GM23338 (cell line): ENCODE results near the gene CDNF. TPM values are rescaled to one million over a fixed set of nuclear protein-coding genes. Genes with fewer than 3 reads are reported as not detected.
"Not testable (repeated sequence)": the region's sequence is repeated elsewhere in the genome, so short reads cannot be mapped to it uniquely, and the experiment has no call there.

Experiments
- ATAC-seq: fragments of 200-7000 bp; cut with Tn5 transposase; 3 replicates; pipeline ENCODE4 v1.9.1; 2020
- DNase-seq: peaks from one replicate; pipeline ENCODE4 v3.0.0-alpha.2; 2015; ENCODE audit warnings: low spot score
- H2AFZ ChIP-seq: fragments of 200-600 bp; sonication (generic); 2 replicates; pipeline ENCODE4 v1.8.0; 2016; ENCODE audit warnings: antibody characterized with exemption, mild to moderate bottlenecking, moderate library complexity
- H3F3A ChIP-seq: fragments of 200-600 bp; sonication (generic); replicated peaks from 2 replicates; pipeline ENCODE4 v1.8.0; 2017; ENCODE audit warnings: antibody characterized with exemption, mixed run types, low read depth
- H3K27ac ChIP-seq: fragments of 200-600 bp; sonication (generic); 2 replicates; pipeline ENCODE4 v1.6.1; 2016; ENCODE audit warnings: low read depth
- H3K27me3 ChIP-seq: fragments of 200-600 bp; sonication (generic); 2 replicates; pipeline ENCODE4 v1.8.0; 2016; ENCODE audit warnings: mild to moderate bottlenecking, mixed run types, moderate library complexity; ENCODE audit not compliant: insufficient read depth
- H3K36me3 ChIP-seq: fragments of 200-600 bp; sonication (generic); 2 replicates; pipeline ENCODE4 v1.8.0; 2016; ENCODE audit warnings: mild to moderate bottlenecking; ENCODE audit not compliant: insufficient read depth
- H3K4me1 ChIP-seq: fragments of 200-600 bp; sonication (generic); 2 replicates; pipeline ENCODE4 v1.8.0; 2016; ENCODE audit warnings: mild to moderate bottlenecking, moderate library complexity; ENCODE audit not compliant: insufficient read depth
- H3K4me2 ChIP-seq: fragments of 200-600 bp; sonication (generic); 2 replicates; pipeline ENCODE4 v1.7.1; 2017; ENCODE audit warnings: mixed run types
- H3K4me3 ChIP-seq: fragments of 200-600 bp; sonication (generic); 2 replicates; pipeline ENCODE4 v1.6.1; 2016; ENCODE audit warnings: mixed run types
- H3K79me2 ChIP-seq: fragments of 200-600 bp; sonication (generic); replicated peaks from 2 replicates; pipeline ENCODE4 v1.8.0; 2017; ENCODE audit warnings: mild to moderate bottlenecking; ENCODE audit not compliant: insufficient read depth
- H3K9me2 ChIP-seq: fragments of 200-600 bp; sonication (generic); 2 replicates; pipeline ENCODE4 v1.8.0; 2017; ENCODE audit not compliant: insufficient read depth
- H4K20me1 ChIP-seq: fragments of 200-600 bp; sonication (generic); replicated peaks from 2 replicates; pipeline ENCODE4 v1.8.0; 2017; ENCODE audit warnings: mild to moderate bottlenecking; ENCODE audit not compliant: insufficient read depth
- H3K27ac Mint-ChIP-seq: 2 replicates; pipeline ENCODE4 v1.8.0; 2020; ENCODE audit warnings: inconsistent platforms, mild to moderate bottlenecking, moderate library complexity, mixed read lengths
- H3K27me3 Mint-ChIP-seq: 3 replicates; pipeline ENCODE4 v1.8.0; 2022; ENCODE audit warnings: low read depth, mild to moderate bottlenecking, moderate library complexity, mixed read lengths, inconsistent platforms; ENCODE audit not compliant: insufficient read depth, poor library complexity
- H3K36me3 Mint-ChIP-seq: 3 replicates; pipeline ENCODE4 v1.8.0; 2021; ENCODE audit warnings: low read depth, mild to moderate bottlenecking, inconsistent platforms, moderate library complexity, mixed read lengths
- H3K4me1 Mint-ChIP-seq: 3 replicates; pipeline ENCODE4 v1.8.0; 2020; ENCODE audit warnings: mild to moderate bottlenecking, inconsistent platforms, mixed read lengths
- H3K4me3 Mint-ChIP-seq: 3 replicates; pipeline ENCODE4 v1.8.0; 2021; ENCODE audit warnings: moderate library complexity, mild to moderate bottlenecking, inconsistent platforms, mixed read lengths
- H3K9me3 Mint-ChIP-seq: 3 replicates; pipeline ENCODE4 v1.8.0; 2020; ENCODE audit warnings: moderate library complexity, mild to moderate bottlenecking, inconsistent platforms, mixed read lengths
- CREB1 ChIP-seq: fragments of 250-450 bp; sonication (Bioruptor Pico); IDR thresholded peaks from 2 replicates; pipeline ENCODE4 v1.5.0; 2020; ENCODE audit warnings: low read depth, mild to moderate bottlenecking, moderate library complexity
- EZH2 ChIP-seq: fragments of 200-600 bp; sonication (generic); IDR thresholded peaks from one replicate; pipeline ENCODE4 v1.8.0; 2017; ENCODE audit warnings: antibody characterized with exemption, mild to moderate bottlenecking, low read depth; ENCODE audit not compliant: unreplicated experiment
- EZH2phosphoT487 ChIP-seq: fragments of 200-600 bp; sonication (generic); IDR thresholded peaks from one replicate; pipeline ENCODE4 v1.8.1; 2018; ENCODE audit warnings: antibody characterized with exemption; ENCODE audit not compliant: unreplicated experiment
- JUNB ChIP-seq: IDR thresholded peaks from one replicate; pipeline ENCODE4 v1.6.1; 2016; ENCODE audit warnings: antibody characterized with exemption; ENCODE audit not compliant: unreplicated experiment
- NANOG ChIP-seq: IDR thresholded peaks from 2 replicates; pipeline ENCODE4 v1.6.1; 2016; ENCODE audit warnings: antibody characterized with exemption, borderline replicate concordance
- REST ChIP-seq: IDR thresholded peaks from one replicate; pipeline ENCODE4 v1.6.1; 2018; ENCODE audit warnings: antibody characterized with exemption; ENCODE audit not compliant: unreplicated experiment
- STAT1 ChIP-seq: IDR thresholded peaks from one replicate; pipeline ENCODE4 v1.6.1; 2016; ENCODE audit warnings: antibody characterized with exemption; ENCODE audit not compliant: unreplicated experiment
- ZNF114 ChIP-seq: fragments of 250-450 bp; sonication (Bioruptor Pico); IDR thresholded peaks from 2 replicates; pipeline ENCODE4 v1.5.0; 2020; ENCODE audit warnings: mild to moderate bottlenecking, moderate library complexity
- ZNF331 ChIP-seq: fragments of 250-450 bp; sonication (Bioruptor Pico); IDR thresholded peaks from 2 replicates; pipeline ENCODE4 v1.5.0; 2020; ENCODE audit warnings: low read depth, mild to moderate bottlenecking, moderate library complexity
- polyA plus RNA-seq: library from polyadenylated mRNA; unstranded; fragments of >200 nt; fragmentation: Nextera tagmentation; extraction: Ambion mirVana; gene quantifications from 2 replicates; pipeline ENCODE4 v1.2.1, GENCODE V29; 2016
- total RNA-seq: library from RNA; depleted of rRNA; stranded (reverse); fragments of >200 nt; shearing (Covaris generic); gene quantifications from 2 replicates; pipeline ENCODE4 v1.2.3, GENCODE V29; 2014
- TF ChIP-seq, protein P1 (sequence below): IDR thresholded peaks from 2 replicates; pipeline ENCODE4 v1.6.1; 2016; ENCODE audit warnings: antibody characterized with exemption

CDNF gene
- total and polyA plus RNA-seq, 2 experiments from 2014 or later: 0.26 to 1.1 TPM

DNA sequence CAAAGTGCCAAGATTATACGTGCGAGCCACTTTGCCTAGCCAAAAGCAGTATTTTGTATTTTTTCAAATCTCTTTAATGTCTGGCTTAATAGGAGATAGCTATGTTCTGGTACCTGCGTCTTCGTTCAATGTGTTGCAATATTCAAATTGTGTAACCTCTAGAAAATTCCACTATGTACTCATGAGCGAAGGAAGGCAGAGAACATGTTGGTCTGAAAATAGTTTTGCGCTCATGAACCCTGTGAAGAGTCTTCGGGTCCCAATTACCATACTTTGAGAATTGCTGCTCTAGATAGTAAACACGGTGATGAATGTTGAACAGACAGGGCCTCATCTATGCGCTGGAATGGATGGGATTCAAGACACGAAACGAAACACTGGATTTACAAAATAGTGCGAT lies 38.1 kb upstream of the CDNF start:
- DNase-seq (no peak), ATAC-seq (no peak)
- H3K4me3 ChIP-seq: no peak overlapping the region
- H2AFZ ChIP-seq: no peak overlapping the region
- Mint-ChIP-seq H3K4me1 (peaks cover 23% of the 10 kb centered on the region), H3K27ac (no peak overlapping the region), H3K27me3 (peaks cover 5% of the 10 kb centered on the region), H3K9me3 (no peaks in the 10 kb centered on the region), H3K4me3 (peak overlapping the region; percentile 96; the same call in 2 of the 3 replicates), H3K36me3 (peaks cover 3% of the 10 kb centered on the region; the same call in 2 of the 3 replicates)
- no peak overlapping the region for H3K27ac ChIP-seq
- TF ChIP-seq EZH2phosphoT487: no peak
- no peak for TF ChIP-seq JUNB
- TF ChIP-seq EZH2: no peak
- TF ChIP-seq CREB1 (CRISPR knock-in tag): no peak
- no peak for TF ChIP-seq REST
- no peaks in the 10 kb centered on the region for H3F3A ChIP-seq
- peak overlapping the region; percentile 93; the same call in 1 of the 2 replicates for H3K4me2 ChIP-seq
- H3K9me2 ChIP-seq: no peaks in the 10 kb centered on the region
- H3K27me3 ChIP-seq: no peaks in the 10 kb centered on the region
- H3K79me2 ChIP-seq: peaks cover 31% of the 10 kb centered on the region
- H3K36me3 ChIP-seq: no peaks in the 10 kb centered on the region
- peaks cover 27% of the 10 kb centered on the region for H3K4me1 ChIP-seq
- H4K20me1 ChIP-seq: no peaks in the 10 kb centered on the region; the same call in 1 of the 2 replicates

DNA sequence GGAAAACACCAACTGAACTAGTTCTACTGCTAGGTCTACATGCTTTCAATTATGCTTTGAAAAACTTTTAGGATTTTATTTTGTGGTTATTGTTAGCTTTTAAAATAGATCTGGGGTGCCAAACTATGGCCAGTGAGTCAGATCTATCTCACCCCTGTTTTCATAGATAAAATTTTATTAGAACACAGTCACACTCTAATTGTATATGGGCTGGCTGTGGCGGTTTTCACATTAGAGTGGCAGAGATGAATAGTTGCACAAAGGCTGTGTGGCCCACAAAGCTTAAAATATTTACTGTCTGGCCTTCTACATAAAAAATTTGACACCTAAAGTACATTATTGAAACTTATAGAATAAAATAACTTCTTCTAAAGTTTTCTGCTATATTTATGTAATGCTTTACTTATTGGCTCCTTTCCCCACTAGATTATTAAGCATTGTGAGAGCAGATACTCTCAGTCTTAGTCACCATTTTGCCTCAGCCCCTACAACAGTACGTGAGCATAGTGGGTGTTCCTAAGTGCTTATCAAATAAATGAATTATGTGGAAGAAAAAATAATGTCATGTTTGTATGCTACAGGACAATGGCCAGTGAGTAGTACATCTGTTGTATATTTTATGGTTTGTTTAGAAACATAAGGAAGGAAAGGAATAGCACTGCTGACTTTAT lies 35.4 kb upstream of the CDNF start:
- H3K4me2 ChIP-seq: no peak overlapping the region
- H3K27me3 ChIP-seq: no peaks in the 10 kb centered on the region
- H3F3A ChIP-seq: no peaks in the 10 kb centered on the region
- DNase-seq (no peak), ATAC-seq (no peak)
- peaks cover 18% of the 10 kb centered on the region for H3K4me1 ChIP-seq
- TF ChIP-seq, protein P1, sequence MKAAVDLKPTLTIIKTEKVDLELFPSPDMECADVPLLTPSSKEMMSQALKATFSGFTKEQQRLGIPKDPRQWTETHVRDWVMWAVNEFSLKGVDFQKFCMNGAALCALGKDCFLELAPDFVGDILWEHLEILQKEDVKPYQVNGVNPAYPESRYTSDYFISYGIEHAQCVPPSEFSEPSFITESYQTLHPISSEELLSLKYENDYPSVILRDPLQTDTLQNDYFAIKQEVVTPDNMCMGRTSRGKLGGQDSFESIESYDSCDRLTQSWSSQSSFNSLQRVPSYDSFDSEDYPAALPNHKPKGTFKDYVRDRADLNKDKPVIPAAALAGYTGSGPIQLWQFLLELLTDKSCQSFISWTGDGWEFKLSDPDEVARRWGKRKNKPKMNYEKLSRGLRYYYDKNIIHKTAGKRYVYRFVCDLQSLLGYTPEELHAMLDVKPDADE: no peak
- no peak for TF ChIP-seq EZH2phosphoT487
- no peak for TF ChIP-seq STAT1
- TF ChIP-seq REST: no peak
- no peak for TF ChIP-seq JUNB
- TF ChIP-seq ZNF331 (CRISPR knock-in tag): no peak
- TF ChIP-seq ZNF114 (CRISPR knock-in tag): no peak
- TF ChIP-seq NANOG: no peak
- H3K27ac Mint-ChIP-seq: no peak overlapping the region
- no peaks in the 10 kb centered on the region for H3K9me2 ChIP-seq
- peaks cover 14% of the 10 kb centered on the region for H3K36me3 ChIP-seq
- peaks cover 24% of the 10 kb centered on the region for H3K36me3 Mint-ChIP-seq
- no peak overlapping the region for H3K4me3 ChIP-seq
- H2AFZ ChIP-seq: no peak overlapping the region
- H3K27me3 Mint-ChIP-seq: no peaks in the 10 kb centered on the region
- no peak overlapping the region for H3K4me3 Mint-ChIP-seq
- H4K20me1 ChIP-seq: no peaks in the 10 kb centered on the region; the same call in 1 of the 2 replicates
- H3K27ac ChIP-seq: no peak overlapping the region
- peaks cover 15% of the 10 kb centered on the region for H3K4me1 Mint-ChIP-seq
- peaks cover 10% of the 10 kb centered on the region for H3K79me2 ChIP-seq
- H3K9me3 Mint-ChIP-seq: no peaks in the 10 kb centered on the region

DNA sequence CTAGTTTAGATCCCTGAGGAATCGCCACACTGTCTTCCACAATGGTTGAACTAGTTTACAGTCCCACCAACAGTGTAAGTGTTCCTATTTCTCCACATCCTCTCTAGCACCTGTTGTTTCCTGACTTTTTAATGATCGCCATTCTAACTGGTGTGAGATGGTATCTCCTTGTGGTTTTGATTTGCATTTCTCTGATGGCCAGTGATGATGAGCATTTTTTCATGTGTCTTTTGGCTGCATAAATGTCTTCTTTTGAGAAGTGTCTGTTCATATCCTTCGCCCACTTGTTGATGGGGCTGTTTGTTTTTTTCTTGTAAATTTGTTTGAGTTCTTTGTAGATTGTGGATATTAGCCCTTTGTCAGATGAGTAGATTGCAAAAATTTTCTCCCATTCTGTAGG lies 27.0 kb upstream of the CDNF start:
- H3K27me3 Mint-ChIP-seq, H3K4me1 Mint-ChIP-seq, H3K27ac Mint-ChIP-seq, H3K79me2 ChIP-seq, H3K4me3 Mint-ChIP-seq, H3K9me2 ChIP-seq, H3K4me3 ChIP-seq, H3K27ac ChIP-seq, H3K4me2 ChIP-seq, ATAC-seq, H4K20me1 ChIP-seq, H3K9me3 Mint-ChIP-seq, H2AFZ ChIP-seq, H3K4me1 ChIP-seq, H3K27me3 ChIP-seq, H3F3A ChIP-seq, DNase-seq: not testable (repeated sequence)
- H3K36me3 Mint-ChIP-seq: peaks cover 54% of the 10 kb centered on the region
- peaks cover 14% of the 10 kb centered on the region for H3K36me3 ChIP-seq
